ENCODE results near the gene DHX57.

GRCh38 chr2:38871432-38871831, 4.3 kb downstream of the DHX57 start:
- TF ChIP-seq SP1 (IDR thresholded peaks at IDR 0.05) (no peak), FOXM1 (IDR thresholded peaks at IDR 0.05; ENCODE audit: borderline replicate concordance) (no peak), HDGF (IDR thresholded peaks at IDR 0.05; ENCODE audit: borderline replicate concordance) (no peak), BHLHE40 (IDR thresholded peaks at IDR 0.05; ENCODE audit: borderline replicate concordance) (no peak), NFRKB (IDR thresholded peaks at IDR 0.05) (no peak), TARDBP (IDR thresholded peaks at IDR 0.05) (no peak), FOXK2 (IDR thresholded peaks at IDR 0.05) (no peak)
